HEK293 (cell line): Measurements from ENCODE around the gene BLOC1S3.

ENCODE experiments used
- CTCF ChIA-PET: fragments of 350-600 bp; formaldehyde crosslinking; extraction: SDS; loops from one replicate; lab custom pipeline; 2021; ENCODE audit warnings: antibody characterized with exemption; lab: Yijun Ruan, JAX
- POLR2A ChIA-PET: fragments of 300-600 bp; formaldehyde crosslinking; extraction: SDS; loops from one replicate; lab custom pipeline; 2020; ENCODE audit warnings: antibody characterized with exemption, inconsistent platforms; lab: Yijun Ruan, JAX
- H3K27ac ChIP-seq: fragments of 200-500 bp; sonication (Bioruptor generic); 2 replicates; pipeline ENCODE4 v1.5.1; 2014; ENCODE audit warnings: low read depth, low read length, control low read depth, inconsistent platforms; ENCODE audit errors: extremely low read depth
- H3K36me3 ChIP-seq, 2 experiments: fragments of 200-500 bp in 1 of 2; sonication (Bioruptor generic) in 1 of 2; 1 replicate in 1 of 2; 2 replicates in 1 of 2; pipeline ENCODE4 v1.5.1; 2014 to 2017; ENCODE audit warnings: inconsistent platforms in 2 of 2, low read length in 2 of 2; ENCODE audit not compliant: control insufficient read depth in 2 of 2, insufficient read depth in 1 of 2
- H3K4me1 ChIP-seq: fragments of 200-500 bp; sonication (Bioruptor generic); 2 replicates; pipeline ENCODE4 v1.5.1; 2014; ENCODE audit warnings: mild to moderate bottlenecking, low read length, inconsistent platforms; ENCODE audit not compliant: control insufficient read depth, insufficient read depth
- H3K4me3 ChIP-seq: 2 replicates; pipeline ENCODE4 v1.5.1; 2011; ENCODE audit warnings: low read depth, mild to moderate bottlenecking, control low read depth, low read length, moderate library complexity
- H3K9me3 ChIP-seq: fragments of 200-500 bp; sonication (Bioruptor generic); 2 replicates; pipeline ENCODE4 v1.5.1; 2014; ENCODE audit warnings: low read depth, low read length, inconsistent platforms; ENCODE audit not compliant: control insufficient read depth, insufficient read depth
- HOXC10 ChIP-seq: sonication (generic); formaldehyde crosslinking; IDR thresholded peaks from 2 replicates; pipeline ENCODE4 v1.8.1; 2023; ENCODE audit warnings: mild to moderate bottlenecking, missing genetic modification reagents
- TSHZ1 ChIP-seq: fragments of 450-650 bp; formaldehyde crosslinking; IDR thresholded peaks from 2 replicates; pipeline ENCODE4 v1.5.1; 2016; ENCODE audit warnings: missing biosample characterization, missing genetic modification characterization, borderline replicate concordance
- YY1 ChIP-seq: fragments of 450-650 bp; formaldehyde crosslinking; IDR thresholded peaks from 2 replicates; pipeline ENCODE4 v1.5.1; 2018; ENCODE audit warnings: missing biosample characterization, missing genetic modification characterization
- ZFP3 ChIP-seq: fragments of 450-650 bp; formaldehyde crosslinking; IDR thresholded peaks from 2 replicates; pipeline ENCODE4 v1.5.1; 2016; ENCODE audit warnings: low read depth, missing biosample characterization, missing genetic modification characterization
- ZNF133 ChIP-seq: fragments of 450-650 bp; formaldehyde crosslinking; IDR thresholded peaks from 2 replicates; pipeline ENCODE4 v1.5.1; 2016; ENCODE audit warnings: missing biosample characterization, missing genetic modification characterization
- ZNF184 ChIP-seq: fragments of 450-650 bp; IDR thresholded peaks from 2 replicates; pipeline ENCODE4 v1.5.1; 2018; ENCODE audit warnings: missing biosample characterization, mild to moderate bottlenecking, missing genetic modification characterization
- ZNF2 ChIP-seq: fragments of 450-650 bp; formaldehyde crosslinking; IDR thresholded peaks from 2 replicates; pipeline ENCODE4 v1.5.1; 2016; ENCODE audit warnings: missing biosample characterization, missing genetic modification characterization
- ZNF324 ChIP-seq: fragments of 450-650 bp; formaldehyde crosslinking; IDR thresholded peaks from 2 replicates; pipeline ENCODE4 v1.5.1; 2016; ENCODE audit warnings: missing biosample characterization, missing genetic modification characterization
- ZNF518A ChIP-seq: fragments of 450-650 bp; formaldehyde crosslinking; conservative IDR thresholded peaks from 2 replicates; pipeline ENCODE4 v1.5.1; 2016; ENCODE audit warnings: low read depth, missing biosample characterization, missing genetic modification characterization
- ZNF555 ChIP-seq: fragments of 450-650 bp; formaldehyde crosslinking; conservative IDR thresholded peaks from 2 replicates; pipeline ENCODE4 v1.5.1; 2017; ENCODE audit warnings: missing biosample characterization, mild to moderate bottlenecking, missing genetic modification characterization, inconsistent platforms
- ZNF670 ChIP-seq: fragments of 450-650 bp; formaldehyde crosslinking; IDR thresholded peaks from 2 replicates; pipeline ENCODE4 v1.5.1; 2016; ENCODE audit warnings: missing biosample characterization, missing genetic modification characterization, low read depth
- ZNF830 ChIP-seq: fragments of 450-650 bp; IDR thresholded peaks from 2 replicates; pipeline ENCODE4 v1.5.0; 2018; ENCODE audit warnings: missing biosample characterization, missing genetic modification characterization, low read depth, mild to moderate bottlenecking, moderate library complexity
- ZNF843 ChIP-seq: fragments of 450-650 bp; formaldehyde crosslinking; IDR thresholded peaks from 2 replicates; pipeline ENCODE4 v1.5.1; 2016; ENCODE audit warnings: missing biosample characterization, missing genetic modification characterization
- ZSCAN5A ChIP-seq: fragments of 450-650 bp; formaldehyde crosslinking; IDR thresholded peaks from 2 replicates; pipeline ENCODE4 v1.5.1; 2016; ENCODE audit warnings: missing biosample characterization, missing genetic modification characterization
- TF ChIP-seq, protein P1 (sequence below): fragments of 450-650 bp; IDR thresholded peaks from 2 replicates; pipeline ENCODE4 v1.5.1; 2018; ENCODE audit warnings: missing biosample characterization, mild to moderate bottlenecking, missing genetic modification characterization
- TF ChIP-seq, protein P2 (sequence below): fragments of 450-650 bp; formaldehyde crosslinking; IDR thresholded peaks from 2 replicates; pipeline ENCODE4 v1.5.1; 2016; ENCODE audit warnings: missing biosample characterization, missing genetic modification characterization, low read depth

Gene BLOC1S3

DNA sequence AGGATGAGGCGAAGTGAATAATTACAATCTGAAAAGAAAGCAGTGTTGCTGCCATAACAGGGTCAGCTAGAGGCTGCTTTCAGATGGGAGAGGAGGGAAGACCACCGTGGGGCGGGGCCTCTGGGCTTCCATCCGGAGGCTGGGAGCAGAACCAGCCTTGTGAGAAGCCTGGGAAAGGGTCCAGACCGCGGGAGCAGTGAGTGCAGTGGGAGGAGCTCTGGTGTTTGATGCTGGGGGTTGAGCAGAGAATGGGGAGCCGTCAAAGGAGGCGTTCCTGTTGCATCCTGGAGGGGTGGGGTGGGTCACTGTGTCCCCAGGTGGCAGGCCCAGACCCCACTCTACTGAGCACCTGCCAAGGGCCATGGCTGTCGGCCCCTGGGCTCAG, 35.9 kb upstream of the BLOC1S3 start (continued):
- TF ChIP-seq TSHZ1 (tag by site-specific recombination): no peak
- no peak for TF ChIP-seq ZFP3 (tag by site-specific recombination)
- no peak for TF ChIP-seq ZNF133 (tag by site-specific recombination)
- TF ChIP-seq ZSCAN5A (tag by site-specific recombination): no peak
- no peak for TF ChIP-seq ZNF184
- TF ChIP-seq ZNF555: no peak
- no peak for TF ChIP-seq ZNF518A (tag by site-specific recombination)

GRCh38 chr19:45144431-45145269, 33.9 kb upstream of the BLOC1S3 start:
- CTCF ChIA-PET: interaction anchor here (0.6 to 1.7 kb wide), 11 partner anchors 9 to 435 kb away, joined by 3 to 8 read pairs (median 3); partner anchors contain the start of gene PPP1R37
- Histone ChIP-seq H3K36me3 (peaks cover 0 to 39% of the 10 kb centered on the region in 2 experiments; a peak in 2 of 3 replicates), H3K4me3 (no peak overlapping the region), H3K4me1 (no peaks in the 10 kb centered on the region), H3K27ac (no peak overlapping the region), H3K9me3 (no peaks in the 10 kb centered on the region)
- POLR2A ChIA-PET: no interaction called here
- TF ChIP-seq ZNF2 (tag by site-specific recombination): no peak
- TF ChIP-seq ZNF830 (tag by site-specific recombination): no peak
- TF ChIP-seq ZNF324: no peak
- TF ChIP-seq, protein P1, sequence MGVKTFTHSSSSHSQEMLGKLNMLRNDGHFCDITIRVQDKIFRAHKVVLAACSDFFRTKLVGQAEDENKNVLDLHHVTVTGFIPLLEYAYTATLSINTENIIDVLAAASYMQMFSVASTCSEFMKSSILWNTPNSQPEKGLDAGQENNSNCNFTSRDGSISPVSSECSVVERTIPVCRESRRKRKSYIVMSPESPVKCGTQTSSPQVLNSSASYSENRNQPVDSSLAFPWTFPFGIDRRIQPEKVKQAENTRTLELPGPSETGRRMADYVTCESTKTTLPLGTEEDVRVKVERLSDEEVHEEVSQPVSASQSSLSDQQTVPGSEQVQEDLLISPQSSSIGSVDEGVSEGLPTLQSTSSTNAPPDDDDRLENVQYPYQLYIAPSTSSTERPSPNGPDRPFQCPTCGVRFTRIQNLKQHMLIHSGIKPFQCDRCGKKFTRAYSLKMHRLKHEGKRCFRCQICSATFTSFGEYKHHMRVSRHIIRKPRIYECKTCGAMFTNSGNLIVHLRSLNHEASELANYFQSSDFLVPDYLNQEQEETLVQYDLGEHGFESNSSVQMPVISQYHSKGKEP (tag by site-specific recombination): no peak
- TF ChIP-seq ZNF843 (tag by site-specific recombination): no peak
- TF ChIP-seq YY1: no peak
- TF ChIP-seq, protein P2, sequence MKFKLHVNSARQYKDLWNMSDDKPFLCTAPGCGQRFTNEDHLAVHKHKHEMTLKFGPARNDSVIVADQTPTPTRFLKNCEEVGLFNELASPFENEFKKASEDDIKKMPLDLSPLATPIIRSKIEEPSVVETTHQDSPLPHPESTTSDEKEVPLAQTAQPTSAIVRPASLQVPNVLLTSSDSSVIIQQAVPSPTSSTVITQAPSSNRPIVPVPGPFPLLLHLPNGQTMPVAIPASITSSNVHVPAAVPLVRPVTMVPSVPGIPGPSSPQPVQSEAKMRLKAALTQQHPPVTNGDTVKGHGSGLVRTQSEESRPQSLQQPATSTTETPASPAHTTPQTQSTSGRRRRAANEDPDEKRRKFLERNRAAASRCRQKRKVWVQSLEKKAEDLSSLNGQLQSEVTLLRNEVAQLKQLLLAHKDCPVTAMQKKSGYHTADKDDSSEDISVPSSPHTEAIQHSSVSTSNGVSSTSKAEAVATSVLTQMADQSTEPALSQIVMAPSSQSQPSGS (tag by site-specific recombination): no peak
- TF ChIP-seq HOXC10 (CRISPR knock-in tag): no peak
- TF ChIP-seq ZNF670 (tag by site-specific recombination): no peak
